ENCODE data around the gene POLR2F. TPM values are rescaled to one million over a fixed set of nuclear protein-coding genes. Genes with fewer than 3 reads are reported as not detected.
"Not testable (repeated sequence)": the region's sequence is repeated elsewhere in the genome, so short reads cannot be mapped to it uniquely, and the experiment has no call there.

Gene POLR2F
- total RNA-seq, 1 donor from 2014 or later: 113 TPM

DNA sequence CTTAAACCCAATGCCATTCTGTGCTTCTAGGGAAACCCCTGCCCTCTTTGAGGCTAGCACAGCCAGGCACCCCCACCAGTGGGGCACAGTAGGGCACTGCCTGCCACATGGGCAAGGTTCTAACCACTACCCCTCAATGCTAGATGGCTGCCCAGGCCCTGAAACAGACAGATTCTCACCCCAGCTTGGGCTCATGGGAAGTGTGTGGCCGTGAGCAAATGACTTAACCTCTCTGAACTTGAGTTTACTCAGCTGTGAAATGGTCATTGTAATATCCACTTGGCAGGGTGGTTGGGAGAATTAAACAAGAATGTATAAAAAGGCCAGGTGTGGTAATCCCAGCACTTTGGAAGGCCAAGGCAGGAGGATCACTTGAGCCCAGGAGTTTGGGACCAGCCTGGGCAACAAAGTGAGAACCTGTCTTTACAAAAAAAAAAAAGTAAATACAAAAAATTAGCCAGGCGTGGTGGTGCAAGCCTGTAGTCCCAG is 22.5 kb upstream of the POLR2F start:
- Mint-ChIP-seq H3K36me3 (ENCODE audit: low read depth) (peaks cover 12% of the 10 kb centered on the region), H3K27ac (peak overlapping the region; percentile 40), H3K4me1 (peaks cover 9% of the 10 kb centered on the region), H3K4me3 (no peak overlapping the region), H3K9me3 (no peaks in the 10 kb centered on the region), H3K27me3 (no peaks in the 10 kb centered on the region)
- intact Hi-C loops (cut with micrococcal nuclease): loop anchor here (5.0 kb wide), 1 partner anchor 34 kb away; no protein-coding TSS in a partner anchor
- DNase-seq: no peak

DNA sequence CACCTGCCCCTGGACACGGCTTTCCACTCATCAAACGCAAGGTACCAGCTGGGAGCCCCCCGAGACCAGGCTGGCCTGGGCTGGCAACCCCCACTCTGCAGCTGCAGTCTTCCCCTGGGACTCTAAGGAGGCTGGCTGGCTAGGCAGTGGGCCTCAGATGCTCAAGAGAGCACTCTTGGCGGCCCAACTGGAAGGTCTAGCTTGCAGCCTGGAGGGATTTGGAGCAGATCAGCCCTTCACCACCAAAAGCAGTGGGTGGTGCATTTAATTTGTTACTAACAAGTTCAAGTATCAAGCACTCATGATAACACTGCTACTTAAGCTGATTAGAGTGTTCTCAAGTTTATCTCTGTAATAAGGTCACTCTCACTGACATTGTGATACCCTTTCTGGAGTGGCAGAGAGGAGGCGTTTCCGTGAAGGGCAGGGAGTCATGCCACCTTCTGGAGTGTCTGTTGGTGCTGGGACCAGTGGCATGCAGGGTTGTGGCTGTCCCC is 21.6 kb upstream of the POLR2F start:
- Mint-ChIP-seq H3K36me3 (ENCODE audit: low read depth) (peaks cover 13% of the 10 kb centered on the region), H3K27me3 (no peaks in the 10 kb centered on the region), H3K9me3 (no peaks in the 10 kb centered on the region), H3K4me1 (peaks cover 9% of the 10 kb centered on the region), H3K27ac (peak overlapping the region; percentile 29), H3K4me3 (no peak overlapping the region)
- DNase-seq: no peak
- intact Hi-C loops (cut with micrococcal nuclease): loop anchor here (5.0 kb wide), 1 partner anchor 35 kb away; no protein-coding TSS in a partner anchor

DNA sequence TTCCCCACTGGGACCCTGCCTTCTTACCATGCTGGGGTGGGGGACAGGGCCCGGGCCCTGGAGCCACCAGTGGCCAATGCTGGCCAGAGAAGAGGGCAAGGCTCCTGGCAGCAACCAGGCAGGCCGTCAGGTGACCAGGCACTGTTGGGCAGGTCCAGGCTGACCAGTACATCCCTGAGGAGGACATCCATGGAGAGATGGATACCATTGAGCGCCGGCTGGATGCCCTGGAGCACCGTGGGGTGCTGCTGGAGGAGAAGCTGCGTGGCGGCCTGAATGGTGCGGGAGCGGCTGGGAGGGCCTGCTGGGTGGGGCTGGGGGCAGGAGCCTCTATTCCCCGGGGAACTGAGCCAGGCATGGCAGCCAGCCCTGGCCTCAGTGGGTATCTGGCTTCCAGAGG is 21.1 kb upstream of the POLR2F start:
- Mint-ChIP-seq H3K9me3 (no peaks in the 10 kb centered on the region), H3K27ac (no peak overlapping the region), H3K4me1 (peaks cover 9% of the 10 kb centered on the region), H3K27me3 (no peaks in the 10 kb centered on the region), H3K4me3 (no peak overlapping the region), H3K36me3 (ENCODE audit: low read depth) (peaks cover 13% of the 10 kb centered on the region)
- intact Hi-C loops (cut with micrococcal nuclease): loop anchor here (5.0 kb wide), 1 partner anchor 35 kb away; no protein-coding TSS in a partner anchor
- no peak for DNase-seq

DNA sequence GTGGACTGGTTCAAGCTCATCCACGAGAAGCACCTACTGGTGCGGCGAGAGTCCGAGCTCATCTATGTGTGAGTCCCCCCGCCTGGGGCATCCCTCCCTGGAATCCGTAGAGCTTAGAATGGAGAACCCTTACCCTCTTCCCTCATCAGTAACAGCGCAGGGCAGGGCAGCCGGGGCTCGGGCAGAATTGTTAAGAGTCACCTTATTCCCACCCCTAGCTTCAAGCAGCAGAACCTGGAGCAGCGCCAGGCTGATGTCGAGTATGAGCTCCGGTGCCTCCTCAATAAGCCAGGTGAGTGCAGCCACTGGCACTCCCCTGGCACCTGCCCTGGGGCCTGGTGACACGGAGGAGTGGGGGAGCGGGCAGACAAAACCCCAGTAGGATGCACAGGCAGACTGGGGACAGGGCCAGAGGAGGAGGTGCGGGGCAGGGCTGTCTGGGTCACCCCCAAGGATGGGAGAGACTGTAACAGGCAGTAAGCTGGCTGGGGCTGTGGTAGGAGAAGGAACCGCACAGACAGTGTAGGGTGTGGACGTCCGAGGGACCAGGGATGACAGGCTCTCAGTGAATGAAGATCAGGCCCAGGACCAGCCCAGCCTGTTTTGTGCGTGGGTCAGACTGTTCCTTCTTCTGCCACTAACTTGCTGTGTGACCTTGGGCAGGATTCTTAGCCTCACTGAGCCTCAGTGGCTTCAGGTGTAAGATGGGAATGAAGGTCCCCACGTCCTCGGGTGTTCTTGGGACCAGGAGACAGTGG is 20.5 kb upstream of the POLR2F start:
- peaks cover 9% of the 10 kb centered on the region for H3K4me1 Mint-ChIP-seq
- intact Hi-C loops (cut with micrococcal nuclease): loop anchor here (5.0 kb wide), 1 partner anchor 36 kb away; no protein-coding TSS in a partner anchor
- no peaks in the 10 kb centered on the region for H3K27me3 Mint-ChIP-seq
- no peak overlapping the region for H3K27ac Mint-ChIP-seq
- peaks cover 17% of the 10 kb centered on the region for H3K36me3 Mint-ChIP-seq (ENCODE audit: low read depth)
- DNase-seq: no peak
- H3K9me3 Mint-ChIP-seq: no peaks in the 10 kb centered on the region
- H3K4me3 Mint-ChIP-seq: no peak overlapping the region

DNA sequence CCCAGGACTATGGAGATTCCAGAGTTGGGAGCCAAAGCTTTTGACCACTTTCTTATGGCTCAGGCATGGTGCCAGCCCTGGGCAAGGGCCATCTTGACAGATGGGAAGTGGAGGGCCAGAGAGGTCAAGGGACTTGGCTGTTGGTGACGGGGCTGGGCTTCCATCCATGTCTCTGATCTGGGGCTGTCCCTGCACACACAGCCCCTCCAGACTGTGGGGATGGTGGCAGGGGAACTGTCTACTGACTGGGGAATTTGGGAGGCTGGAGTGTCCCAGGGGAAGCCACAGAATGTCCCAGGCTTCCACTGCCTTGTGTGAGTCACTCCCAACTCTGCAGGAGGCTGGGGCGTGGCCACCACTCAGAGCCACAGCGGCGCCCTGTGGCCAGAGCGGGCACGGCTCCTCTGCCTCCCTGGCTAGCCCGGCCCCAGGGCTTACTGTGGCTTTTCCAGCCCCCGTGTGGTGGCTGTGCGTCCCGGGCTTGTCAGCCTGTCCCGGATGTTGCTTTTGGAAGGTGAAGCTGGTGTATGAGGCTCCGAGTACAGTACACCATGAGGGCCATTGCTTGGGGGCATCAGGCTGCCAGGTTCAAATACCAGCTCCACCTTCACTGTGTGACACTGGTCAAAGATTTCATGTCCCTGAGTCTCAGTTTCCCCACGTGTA is 19.7 kb upstream of the POLR2F start:
- Mint-ChIP-seq H3K27me3 (no peaks in the 10 kb centered on the region), H3K27ac (peak overlapping the region; percentile 51), H3K36me3 (ENCODE audit: low read depth) (peaks cover 13% of the 10 kb centered on the region), H3K9me3 (no peaks in the 10 kb centered on the region), H3K4me1 (peaks cover 9% of the 10 kb centered on the region), H3K4me3 (no peak overlapping the region)
- DNase-seq: peak; percentile 96
- intact Hi-C loops (cut with micrococcal nuclease): loop anchor here (1.0 to 5.0 kb wide), 5 partner anchors 19 to 117 kb away; partner anchors contain the start of genes C22orf23, EIF3L, MICALL1 and POLR2F

DNA sequence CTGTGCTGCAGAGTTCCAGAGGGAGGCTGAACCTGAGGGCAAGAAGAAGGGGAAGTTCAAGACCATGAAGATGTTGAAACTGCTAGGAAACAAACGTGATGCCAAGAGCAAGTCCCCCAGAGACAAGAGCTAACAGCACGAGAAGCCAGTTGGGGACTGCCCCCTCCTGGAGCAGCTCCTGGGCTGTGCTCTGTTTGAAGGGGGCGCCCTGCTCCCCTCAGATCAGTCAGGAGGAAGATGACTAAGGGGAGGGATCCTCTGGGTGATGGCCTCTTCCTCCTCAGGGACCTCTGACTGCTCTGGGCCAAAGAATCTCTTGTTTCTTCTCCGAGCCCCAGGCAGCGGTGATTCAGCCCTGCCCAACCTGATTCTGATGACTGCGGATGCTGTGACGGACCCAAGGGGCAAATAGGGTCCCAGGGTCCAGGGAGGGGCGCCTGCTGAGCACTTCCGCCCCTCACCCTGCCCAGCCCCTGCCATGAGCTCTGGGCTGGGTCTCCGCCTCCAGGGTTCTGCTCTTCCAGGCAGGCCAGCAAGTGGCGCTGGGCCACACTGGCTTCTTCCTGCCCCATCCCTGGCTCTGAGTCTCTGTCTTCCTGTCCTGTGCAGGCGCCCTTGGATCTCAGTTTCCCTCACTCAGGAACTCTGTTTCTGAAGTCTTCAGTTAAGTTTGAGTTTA is 12.7 kb upstream of the POLR2F start:
- no peaks in the 10 kb centered on the region for H3K27me3 Mint-ChIP-seq
- no peak for DNase-seq
- intact Hi-C loops (cut with micrococcal nuclease): no loop called here
- H3K36me3 Mint-ChIP-seq (ENCODE audit: low read depth): peaks cover 16% of the 10 kb centered on the region
- H3K9me3 Mint-ChIP-seq: no peaks in the 10 kb centered on the region
- H3K4me1 Mint-ChIP-seq: no peaks in the 10 kb centered on the region
- no peak overlapping the region for H3K4me3 Mint-ChIP-seq
- no peak overlapping the region for H3K27ac Mint-ChIP-seq

DNA sequence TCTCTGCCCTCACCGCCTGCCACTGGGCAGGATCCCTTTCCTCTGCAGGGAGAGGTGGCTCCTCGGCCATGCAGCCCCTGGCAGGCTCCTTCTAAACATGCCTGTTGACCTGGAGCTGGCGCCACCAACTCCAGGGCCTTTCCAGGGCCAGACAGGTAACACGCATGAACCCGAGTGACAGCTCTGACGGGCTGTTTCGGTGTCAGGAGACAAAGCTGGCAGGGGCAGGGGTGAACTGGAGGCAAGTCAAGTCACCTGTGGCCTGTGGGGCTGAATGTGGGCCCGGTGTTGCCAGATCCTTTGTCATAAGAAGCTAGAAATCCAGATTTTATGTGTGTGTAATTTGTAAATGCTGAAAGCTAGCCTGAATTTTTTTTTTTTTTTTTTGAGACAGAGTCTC is 11.4 kb upstream of the POLR2F start:
- intact Hi-C loops (cut with micrococcal nuclease): no loop called here
- no peak overlapping the region for H3K4me3 Mint-ChIP-seq
- no peaks in the 10 kb centered on the region for H3K9me3 Mint-ChIP-seq
- DNase-seq: no peak
- no peak overlapping the region for H3K27ac Mint-ChIP-seq
- peaks cover 14% of the 10 kb centered on the region for H3K36me3 Mint-ChIP-seq (ENCODE audit: low read depth)
- H3K4me1 Mint-ChIP-seq: no peaks in the 10 kb centered on the region
- H3K27me3 Mint-ChIP-seq: no peaks in the 10 kb centered on the region

DNA sequence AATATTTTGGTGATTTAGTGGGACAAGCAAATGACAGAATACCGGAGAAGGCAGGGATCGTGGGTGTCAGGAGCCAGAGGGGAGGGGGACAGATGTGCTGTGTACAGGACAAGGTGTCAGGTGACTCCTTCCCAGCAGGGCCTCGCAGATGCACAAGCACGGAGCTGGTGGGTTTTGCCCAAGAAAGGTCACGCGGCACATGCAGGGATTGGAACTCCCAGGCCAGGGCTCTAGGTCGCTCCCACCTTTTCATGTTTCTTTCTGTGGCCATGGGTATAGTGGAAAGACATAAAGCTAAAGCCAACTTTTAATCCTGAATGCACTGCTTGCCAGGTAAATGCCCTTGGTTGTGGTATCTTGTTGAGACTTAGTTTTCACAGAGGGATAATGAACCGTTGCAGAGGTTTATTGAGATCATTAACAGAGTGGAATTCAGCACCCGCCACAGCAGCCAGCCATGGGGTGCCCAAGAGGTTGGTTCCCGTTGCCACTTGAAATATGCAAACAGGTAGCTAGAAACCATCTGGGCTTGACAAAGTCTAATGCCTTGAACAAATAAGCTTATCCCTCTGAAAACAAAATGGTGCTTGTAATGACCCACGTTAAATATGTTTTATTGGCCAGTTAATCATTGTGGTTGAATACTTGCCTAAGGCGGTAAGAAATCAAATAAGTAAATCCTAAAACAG is 10.2 kb upstream of the POLR2F start:
- H3K27me3 Mint-ChIP-seq: no peaks in the 10 kb centered on the region
- no peak overlapping the region for H3K27ac Mint-ChIP-seq
- no peak overlapping the region for H3K4me3 Mint-ChIP-seq
- intact Hi-C loops (cut with micrococcal nuclease): no loop called here
- peaks cover 11% of the 10 kb centered on the region for H3K36me3 Mint-ChIP-seq (ENCODE audit: low read depth)
- H3K9me3 Mint-ChIP-seq: no peaks in the 10 kb centered on the region
- DNase-seq: no peak
- no peaks in the 10 kb centered on the region for H3K4me1 Mint-ChIP-seq

DNA sequence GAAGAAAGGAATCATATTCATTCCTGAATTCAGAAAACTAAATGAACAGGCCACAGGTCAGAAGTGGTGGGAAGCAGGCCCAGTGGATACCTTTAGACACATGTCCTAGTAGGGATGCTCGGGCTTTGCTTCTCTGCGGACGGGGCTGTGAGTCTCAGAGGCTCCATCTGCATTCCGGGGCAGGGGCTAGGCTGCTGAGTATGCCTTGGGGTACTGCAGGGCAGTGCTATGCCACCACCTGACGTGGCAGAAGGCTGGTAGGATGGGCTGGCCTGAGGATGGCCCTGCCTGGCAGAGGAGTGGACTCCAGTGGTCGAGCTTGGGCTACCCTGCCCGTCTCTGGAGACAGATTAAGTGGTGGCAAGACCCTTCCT is 9.7 kb upstream of the POLR2F start:
- intact Hi-C loops (cut with micrococcal nuclease): no loop called here

DNA sequence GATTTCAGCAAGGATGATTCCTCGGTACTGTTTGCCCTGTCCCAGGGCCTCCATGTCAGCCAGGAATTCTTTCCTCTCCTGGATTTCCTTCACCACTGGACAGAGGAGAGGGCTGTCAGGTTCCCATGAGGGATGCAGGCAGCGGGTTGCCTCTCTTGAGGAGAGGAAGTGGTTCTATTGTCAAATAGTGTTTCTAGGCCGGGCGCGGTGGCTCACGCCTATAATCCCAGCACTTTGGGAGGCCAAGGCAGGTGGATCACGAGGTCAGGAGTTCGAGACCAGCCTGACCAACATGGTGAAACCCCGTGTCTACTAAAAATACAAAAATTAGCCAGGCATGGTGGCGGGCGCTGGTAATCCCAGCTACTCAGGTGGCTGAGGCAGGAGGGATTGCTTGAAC is 9.1 kb upstream of the POLR2F start:
- H3K4me1 Mint-ChIP-seq; DNase-seq; intact Hi-C loops (cut with micrococcal nuclease); H3K27me3 Mint-ChIP-seq; H3K4me3 Mint-ChIP-seq; H3K9me3 Mint-ChIP-seq; H3K27ac Mint-ChIP-seq: not testable (repeated sequence)
- H3K36me3 Mint-ChIP-seq (ENCODE audit: low read depth): peaks cover 11% of the 10 kb centered on the region

More for the DNA sequence above, 9.7 kb upstream of the POLR2F start:
- Mint-ChIP-seq H3K27ac (no peak overlapping the region), H3K4me3 (no peak overlapping the region), H3K36me3 (ENCODE audit: low read depth) (peaks cover 11% of the 10 kb centered on the region), H3K4me1 (no peaks in the 10 kb centered on the region), H3K27me3 (no peaks in the 10 kb centered on the region), H3K9me3 (no peaks in the 10 kb centered on the region)
- no peak for DNase-seq

DNA sequence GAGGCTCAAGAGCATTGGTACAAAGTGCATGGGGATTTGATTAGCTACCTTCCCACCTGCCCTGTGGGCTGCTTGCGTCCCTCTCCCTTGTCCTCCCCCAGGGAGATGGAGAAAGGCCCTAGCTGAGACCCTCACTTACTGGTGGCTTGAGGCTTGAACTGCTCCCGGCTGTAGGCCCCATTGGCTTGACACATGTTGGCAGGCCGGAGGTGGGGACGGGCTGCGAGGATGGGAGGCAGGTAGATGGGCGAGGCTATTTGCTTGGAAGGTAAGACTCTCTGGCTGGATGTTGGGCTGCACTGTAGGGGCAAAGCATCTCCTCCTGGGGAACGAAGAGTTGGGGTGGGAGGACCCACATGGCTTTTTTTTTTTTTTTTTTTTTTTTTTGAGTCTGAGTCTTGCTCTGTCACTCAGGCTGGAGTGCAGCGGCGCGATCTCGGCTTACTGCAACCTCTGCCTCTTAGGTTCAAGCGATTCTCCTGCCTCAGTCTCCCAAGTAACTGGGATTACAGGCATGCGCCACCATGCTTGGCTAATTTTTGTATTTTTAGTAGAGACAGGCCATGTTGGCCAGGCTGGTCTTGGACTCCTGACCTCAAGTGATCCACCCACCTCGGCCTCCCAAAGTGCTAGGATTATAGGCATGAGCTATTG is 6.2 kb upstream of the POLR2F start:
- H3K27me3 Mint-ChIP-seq; DNase-seq; H3K9me3 Mint-ChIP-seq; H3K4me1 Mint-ChIP-seq; H3K27ac Mint-ChIP-seq; intact Hi-C loops (cut with micrococcal nuclease); H3K4me3 Mint-ChIP-seq; H3K36me3 Mint-ChIP-seq (ENCODE audit: low read depth): not testable (repeated sequence)

DNA sequence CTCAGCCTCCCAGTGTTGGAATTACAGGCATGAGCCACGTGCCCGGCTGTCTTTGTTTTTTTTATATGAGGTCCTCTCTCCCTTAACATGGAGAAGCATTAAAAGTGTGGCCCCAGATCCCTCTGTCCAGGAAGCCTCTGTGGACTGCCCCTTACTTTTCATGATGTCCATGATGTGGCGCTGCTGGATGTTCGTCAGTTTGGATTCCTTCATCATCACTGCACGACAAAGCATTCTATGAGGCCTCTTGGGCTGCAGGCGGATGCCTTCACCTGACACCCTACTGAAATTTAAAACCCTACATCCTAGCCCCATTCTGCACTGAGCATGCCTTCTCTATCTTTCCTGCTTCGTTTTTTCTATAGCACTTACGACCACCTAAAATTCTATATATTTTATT is 2.2 kb upstream of the POLR2F start:
- no peaks in the 10 kb centered on the region for H3K9me3 Mint-ChIP-seq
- peaks cover 10% of the 10 kb centered on the region for H3K36me3 Mint-ChIP-seq (ENCODE audit: low read depth)
- H3K4me1 Mint-ChIP-seq: peaks cover 19% of the 10 kb centered on the region
- intact Hi-C loops (cut with micrococcal nuclease): loop anchor here (5.0 kb wide), 1 partner anchor 44 kb away; the partner anchor contains the start of gene MICALL1
- H3K4me3 Mint-ChIP-seq: no peak overlapping the region
- no peak for DNase-seq
- H3K27me3 Mint-ChIP-seq: peaks cover 14% of the 10 kb centered on the region
- no peak overlapping the region for H3K27ac Mint-ChIP-seq

DNA sequence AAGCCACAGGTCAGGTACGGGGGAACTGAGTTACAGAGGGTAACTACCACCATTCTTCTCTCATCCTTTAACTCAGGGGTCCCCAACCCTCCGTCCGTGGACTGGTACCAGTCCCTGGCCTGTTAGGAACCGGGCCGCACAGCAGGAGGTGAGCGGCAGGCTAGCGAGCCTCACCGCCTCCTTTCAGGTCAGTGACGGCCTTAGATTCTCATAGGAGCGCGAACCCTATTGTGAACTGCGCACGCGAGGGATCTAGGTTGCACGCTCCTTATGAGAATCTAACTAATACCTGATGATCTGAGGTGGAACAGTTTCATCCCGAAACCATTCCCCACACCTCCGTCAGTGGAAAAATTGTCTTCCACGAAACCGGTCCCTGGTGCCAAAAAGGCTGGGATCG is 870 bp upstream of the POLR2F start:
- Mint-ChIP-seq H3K27me3 (peaks cover 14% of the 10 kb centered on the region), H3K4me1 (peaks cover 22% of the 10 kb centered on the region), H3K36me3 (ENCODE audit: low read depth) (peaks cover 22% of the 10 kb centered on the region), H3K4me3 (peak overlapping the region; percentile 92)
- not testable (repeated sequence) for H3K9me3 Mint-ChIP-seq, H3K27ac Mint-ChIP-seq
- DNase-seq: peak; percentile 65
- intact Hi-C loops (cut with micrococcal nuclease): loop anchor here (1.0 to 5.0 kb wide), 5 partner anchors 13 to 146 kb away; partner anchors contain the start of genes ANKRD54, GCAT and MICALL1

Data from activated CD4-positive, alpha-beta T cell treated with anti-CD3 and anti-CD28 coated beads, Interleukin-2, amount 10 ng/mL, durations not matched to agents 24 days and 14 days (primary cell).